Tibial nerve (tissue), 4 donors: ENCODE data around the gene KIF9. TPM values are rescaled to one million over a fixed set of nuclear protein-coding genes. Genes with fewer than 3 reads are reported as not detected.
"Not testable (repeated sequence)": the region's sequence is repeated elsewhere in the genome, so short reads cannot be mapped to it uniquely, and the experiment has no call there.

Experiments
- DNase-seq, 2 donors: peaks; one replicate each; pipeline ENCODE4 v3.0.0-alpha.2; 2019; ENCODE audit warnings: low spot score in 2 of 2
- H3K27ac ChIP-seq, 4 donors: fragments of 200-600 bp; sonication (generic) in 3 of 4; one replicate each; pipeline ENCODE4 v1.5.1; 2017 to 2019; ENCODE audit warnings: mild to moderate bottlenecking in 1 of 4
- H3K27me3 ChIP-seq, 2 donors: fragments of 200-600 bp; sonication (generic) in 1 of 2; one replicate each; pipeline versions ENCODE4 v1.5.1 to v1.6.0; 2017 to 2019
- H3K36me3 ChIP-seq, 3 donors: fragments of 200-600 bp; sonication (generic); one replicate each; pipeline ENCODE4 v1.5.1; 2018 to 2019
- H3K4me1 ChIP-seq, 4 donors: fragments of 200-600 bp; sonication (generic) in 3 of 4; one replicate each; pipeline ENCODE4 v1.5.1; 2017 to 2019
- H3K4me3 ChIP-seq, 4 donors: fragments of 200-600 bp; sonication (generic) in 3 of 4; one replicate each; pipeline ENCODE4 v1.5.1; 2017 to 2019; ENCODE audit warnings: mild to moderate bottlenecking in 1 of 4, moderate library complexity in 1 of 4
- H3K9me3 ChIP-seq, 4 donors: fragments of 200-600 bp; sonication (generic) in 3 of 4; one replicate each; pipeline ENCODE4 v1.5.1; 2017 to 2019
- CTCF ChIP-seq, 5 experiments: fragments of 200-600 bp in 3 of 5; fragments of 450-650 bp in 2 of 5; sonication (generic) in 3 of 5; IDR thresholded peaks; one replicate each; pipeline ENCODE4 v1.5.1; 2016 to 2019; ENCODE audit warnings: antibody characterized with exemption in 5 of 5, mild to moderate bottlenecking in 3 of 5, moderate library complexity in 2 of 5
- EP300 ChIP-seq, 2 donors: sonication (generic); formaldehyde crosslinking; IDR thresholded peaks; one replicate each; pipeline ENCODE4 v1.6.1; 2017; ENCODE audit warnings: antibody characterized with exemption in 2 of 2, mild to moderate bottlenecking in 1 of 2
- POLR2A ChIP-seq, 2 donors: fragments of 450-650 bp; IDR thresholded peaks; one replicate each; pipeline ENCODE4 v1.6.1; 2017; ENCODE audit warnings: antibody characterized with exemption in 2 of 2, mild to moderate bottlenecking in 2 of 2, moderate library complexity in 2 of 2
- WGBS, 2 donors: methylation state at CpG; one replicate each; pipeline ENCODE4 v1.1.5; 2018; 5-methylcytosine and 5-hydroxymethylcytosine counted together
- total RNA-seq, 4 donors: library from RNA; depleted of rRNA; stranded (reverse); fragments of >200 nt; gene quantifications; one replicate each; pipeline ENCODE4 v1.1.0, GENCODE V29; 2016

Gene KIF9
- total RNA-seq, 4 donors from 2014 or later = 0.59 to 20.3 (median 5.2) TPM

GRCh38 chr3:47260605-47261004, 22.0 kb downstream of the KIF9 start:
- DNase-seq = no peak
- no peaks in the 10 kb centered on the region for H3K36me3 ChIP-seq
- H3K27me3 ChIP-seq = no peaks in the 10 kb centered on the region
- WGBS, 2 donors = 84 to 89% methylated on average over 4 of the region's 4 CpGs
- no peaks in the 10 kb centered on the region for H3K9me3 ChIP-seq
- no peaks in the 10 kb centered on the region for H3K4me1 ChIP-seq
- no peak overlapping the region for H3K4me3 ChIP-seq
- no peak overlapping the region for H3K27ac ChIP-seq
- TF ChIP-seq EP300 (IDR thresholded peaks at IDR 0.05) = no peak
- TF ChIP-seq POLR2A (IDR thresholded peaks at IDR 0.05) = no peak
- no peak for TF ChIP-seq CTCF (IDR thresholded peaks at IDR 0.05)

GRCh38 chr3:47259114-47259513, 23.5 kb downstream of the KIF9 start:
- H3K4me1 ChIP-seq = no peaks in the 10 kb centered on the region
- H3K36me3 ChIP-seq = no peaks in the 10 kb centered on the region
- H3K27ac ChIP-seq = no peak overlapping the region
- TF ChIP-seq EP300 (IDR thresholded peaks at IDR 0.05) (no peak), CTCF (IDR thresholded peaks at IDR 0.05) (no peak), POLR2A (IDR thresholded peaks at IDR 0.05) (no peak)
- H3K4me3 ChIP-seq = no peak overlapping the region
- no peaks in the 10 kb centered on the region for H3K9me3 ChIP-seq
- no peak for DNase-seq
- WGBS, 2 donors = 74 to 89% methylated on average over 1 to 3 of the region's 3 CpGs
- no peaks in the 10 kb centered on the region for H3K27me3 ChIP-seq

- H3K36me3 ChIP-seq, H3K9me3 ChIP-seq, H3K4me1 ChIP-seq, H3K4me3 ChIP-seq, DNase-seq, H3K27ac ChIP-seq, H3K27me3 ChIP-seq: not testable (repeated sequence)
- 82 to 91% methylated on average over 11 to 15 of the region's 25 CpGs for WGBS, 2 donors
These were observed 26.3 kb downstream of the KIF9 start for GRCh38 chr3:47256331-47256730.

- 56 to 64% methylated on average over 4 to 5 of the region's 5 CpGs for WGBS, 2 donors
- TF ChIP-seq CTCF (IDR thresholded peaks at IDR 0.05) (no peak), POLR2A (IDR thresholded peaks at IDR 0.05) (no peak), EP300 (IDR thresholded peaks at IDR 0.05) (no peak)
- Histone ChIP-seq H3K36me3 (no peaks in the 10 kb centered on the region), H3K4me3 (no peak overlapping the region), H3K9me3 (no peaks in the 10 kb centered on the region), H3K27me3 (no peaks in the 10 kb centered on the region), H3K27ac (no peak overlapping the region), H3K4me1 (no peaks in the 10 kb centered on the region)
- DNase-seq = no peak
These were observed 30.9 kb downstream of the KIF9 start for GRCh38 chr3:47251689-47252088.

GRCh38 chr3:47251085-47251484, 31.5 kb downstream of the KIF9 start:
- H3K4me1 ChIP-seq, H3K27ac ChIP-seq, H3K9me3 ChIP-seq, H3K36me3 ChIP-seq, H3K4me3 ChIP-seq, DNase-seq, H3K27me3 ChIP-seq: not testable (repeated sequence)
- WGBS, 2 donors = 65 to 71% methylated on average over 2 to 3 of the region's 3 CpGs

GRCh38 chr3:47250309-47251060, 32.1 kb downstream of the KIF9 start:
- no peaks in the 10 kb centered on the region for H3K36me3 ChIP-seq
- no peaks in the 10 kb centered on the region for H3K9me3 ChIP-seq
- no peaks in the 10 kb centered on the region for H3K4me1 ChIP-seq
- DNase-seq = peak; percentile 18 to 53
- WGBS, 2 donors = 72 to 81% methylated on average over 7 of the region's 7 CpGs
- H3K27me3 ChIP-seq = no peaks in the 10 kb centered on the region
- H3K27ac ChIP-seq = no peak overlapping the region
- no peak for TF ChIP-seq POLR2A (IDR thresholded peaks at IDR 0.05)
- TF ChIP-seq EP300 (IDR thresholded peaks at IDR 0.05) = no peak
- peak in 4 of 5 experiments; percentile 12 to 43 (median 36) for TF ChIP-seq CTCF (IDR thresholded peaks at IDR 0.05)
- no peak overlapping the region for H3K4me3 ChIP-seq
